Mucosa of descending colon (tissue), 3 donors: ENCODE results near the gene EIF4G3. TPM values are rescaled to one million over a fixed set of nuclear protein-coding genes. Genes with fewer than 3 reads are reported as not detected.

Experiments used
- ATAC-seq: fragments of 200-7000 bp; cut with Tn5 transposase; one replicate; pipeline ENCODE4 v1.9.1; 2020; ENCODE audit warnings: mild to moderate bottlenecking, moderate library complexity
- DNase-seq, 3 donors: peaks; one replicate each; pipeline ENCODE4 v3.0.0-alpha.2; 2020
- H3K36me3 ChIP-seq: fragments of 200-600 bp; one replicate; pipeline ENCODE4 v1.8.0; 2021; ENCODE audit warnings: low read depth, mild to moderate bottlenecking
- H3K4me1 ChIP-seq: fragments of 200-600 bp; one replicate; pipeline ENCODE4 v1.8.0; 2021; ENCODE audit warnings: low read depth, mild to moderate bottlenecking
- H3K4me3 ChIP-seq: fragments of 200-600 bp; one replicate; pipeline ENCODE4 v1.8.0; 2021; ENCODE audit warnings: mild to moderate bottlenecking
- H3K9me3 ChIP-seq: fragments of 200-600 bp; one replicate; pipeline ENCODE4 v1.8.0; 2021; ENCODE audit warnings: mild to moderate bottlenecking
- CTCF ChIP-seq: fragments of 200-600 bp; IDR thresholded peaks from one replicate; pipeline ENCODE4 v1.8.0; 2022; ENCODE audit warnings: antibody characterized with exemption, mild to moderate bottlenecking
- intact Hi-C, 2 donors: fragments of 100-400 bp; cut with DNase I in 1 of 2; cut with micrococcal nuclease in 1 of 2; formaldehyde crosslinking; loops; one replicate each; pipeline versions ENCODE4 v1.11.0 to v1.11.1; 2022; cut with DNase I, micrococcal nuclease
- total RNA-seq, 3 donors: library from RNA; stranded (reverse); fragmentation: NEBNext Ultra II Directional in 2 of 3; extraction: Animal tissue kit (Norgen Biotek cat#: 25700) in 2 of 3; gene quantifications; one replicate each; pipeline versions ENCODE4 v1.2.1 to v1.2.4, GENCODE V29; 2021 to 2023
- donor health status: DM: no; HTN: no; CAD: no; lungs with moderate emphysema.
- donor health status: DM: no; HTN: no; CAD: no.
- donor health status: DM: no; HTN: yes; CAD: no.

EIF4G3 gene
- total RNA-seq, 3 donors from 2014 or later: 59.5 to 106 (median 90.8) TPM

- TF ChIP-seq CTCF: no peak
- DNase-seq: no peak
- Histone ChIP-seq H3K9me3 (no peaks in the 10 kb centered on the region), H3K36me3 (peaks cover 15% of the 10 kb centered on the region), H3K4me1 (no peaks in the 10 kb centered on the region), H3K4me3 (no peak overlapping the region)
- no peak for ATAC-seq
- intact Hi-C loops: no loop called here
Measured at GRCh38 chr1:20850021-20850420, 326.7 kb downstream of the EIF4G3 start.

GRCh38 chr1:20849100-20849499 is 327.6 kb downstream of the EIF4G3 start:
- ATAC-seq: no peak
- DNase-seq: no peak
- no peak for TF ChIP-seq CTCF
- no peak overlapping the region for H3K4me3 ChIP-seq
- no peaks in the 10 kb centered on the region for H3K4me1 ChIP-seq
- intact Hi-C loops: no loop called here
- H3K9me3 ChIP-seq: no peaks in the 10 kb centered on the region
- H3K36me3 ChIP-seq: peaks cover 15% of the 10 kb centered on the region

- ATAC-seq (no peak), DNase-seq (no peak)
- no peak overlapping the region for H3K4me3 ChIP-seq
- intact Hi-C loops: no loop called here
- TF ChIP-seq CTCF: no peak
- H3K4me1 ChIP-seq: no peaks in the 10 kb centered on the region
- H3K36me3 ChIP-seq: peaks cover 14% of the 10 kb centered on the region
- H3K9me3 ChIP-seq: no peaks in the 10 kb centered on the region
Measured at GRCh38 chr1:20848162-20848561, 328.5 kb downstream of the EIF4G3 start.

GRCh38 chr1:20847611-20848080 is 329.1 kb downstream of the EIF4G3 start:
- Histone ChIP-seq H3K4me3 (no peak overlapping the region), H3K4me1 (no peaks in the 10 kb centered on the region), H3K9me3 (no peaks in the 10 kb centered on the region), H3K36me3 (peaks cover 10% of the 10 kb centered on the region)
- TF ChIP-seq CTCF: no peak
- DNase-seq (no peak), ATAC-seq (no peak)
- intact Hi-C loops: no loop called here

- intact Hi-C loops: no loop called here
- TF ChIP-seq CTCF: no peak
- no peaks in the 10 kb centered on the region for H3K4me1 ChIP-seq
- H3K4me3 ChIP-seq: no peak overlapping the region
- H3K9me3 ChIP-seq: no peaks in the 10 kb centered on the region
- ATAC-seq: no peak
- H3K36me3 ChIP-seq: peaks cover 10% of the 10 kb centered on the region
- DNase-seq: no peak
Measured at GRCh38 chr1:20846461-20847374, 330.0 kb downstream of the EIF4G3 start.
